Epithelial cell of esophagus (primary cell): ENCODE measurements around the gene FRRS1.

Experiments used
- DNase-seq: peaks from one replicate; pipeline ENCODE4 v3.0.0; 2010; ENCODE audit warnings: low read depth
- H3K4me3 ChIP-seq: 2 replicates; pipeline ENCODE4 v1.5.1; 2011; ENCODE audit warnings: mild to moderate bottlenecking, low read length, control low read depth
- TF ChIP-seq, protein P1 (sequence below): IDR thresholded peaks from 2 replicates; pipeline ENCODE4 v1.5.1; 2011; ENCODE audit warnings: low read depth, mild to moderate bottlenecking, low read length, control low read depth, inconsistent platforms; ENCODE audit not compliant: insufficient read depth; ENCODE audit errors: missing control alignments

FRRS1 gene

DNA sequence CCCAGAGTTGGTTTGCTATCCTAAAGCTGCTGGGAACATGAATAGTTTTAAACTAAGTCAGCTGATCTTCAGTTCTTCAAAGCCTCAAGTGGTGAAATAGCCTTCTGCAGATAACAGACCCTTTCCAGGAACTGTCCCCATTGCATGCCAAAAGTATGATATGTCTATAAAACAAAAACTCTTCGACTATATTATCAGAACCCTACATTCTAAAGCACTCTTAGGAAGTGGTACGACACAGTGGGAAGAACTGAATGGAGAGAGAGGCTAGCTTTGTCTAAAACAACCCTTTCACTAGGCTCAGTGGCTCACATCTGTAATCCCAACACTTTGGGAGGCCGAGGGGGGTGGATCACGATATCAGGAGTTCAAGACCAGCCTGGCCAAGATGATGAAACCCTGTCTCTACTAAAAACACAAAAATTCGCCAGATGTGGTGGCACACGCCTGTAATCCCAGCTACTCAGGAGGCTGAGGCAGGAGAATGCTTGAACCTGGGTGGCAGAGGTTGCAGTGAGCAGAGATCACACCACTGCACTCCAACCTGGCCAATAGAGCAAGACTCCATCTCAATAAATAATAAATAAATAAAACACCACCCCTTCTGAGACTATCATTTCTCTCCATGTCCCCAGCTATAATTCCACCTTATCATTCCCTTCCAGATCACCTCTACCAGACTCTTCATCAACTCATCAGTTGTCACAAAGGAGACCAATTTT, 2.2 kb upstream of the FRRS1 start:
- TF ChIP-seq, protein P1, sequence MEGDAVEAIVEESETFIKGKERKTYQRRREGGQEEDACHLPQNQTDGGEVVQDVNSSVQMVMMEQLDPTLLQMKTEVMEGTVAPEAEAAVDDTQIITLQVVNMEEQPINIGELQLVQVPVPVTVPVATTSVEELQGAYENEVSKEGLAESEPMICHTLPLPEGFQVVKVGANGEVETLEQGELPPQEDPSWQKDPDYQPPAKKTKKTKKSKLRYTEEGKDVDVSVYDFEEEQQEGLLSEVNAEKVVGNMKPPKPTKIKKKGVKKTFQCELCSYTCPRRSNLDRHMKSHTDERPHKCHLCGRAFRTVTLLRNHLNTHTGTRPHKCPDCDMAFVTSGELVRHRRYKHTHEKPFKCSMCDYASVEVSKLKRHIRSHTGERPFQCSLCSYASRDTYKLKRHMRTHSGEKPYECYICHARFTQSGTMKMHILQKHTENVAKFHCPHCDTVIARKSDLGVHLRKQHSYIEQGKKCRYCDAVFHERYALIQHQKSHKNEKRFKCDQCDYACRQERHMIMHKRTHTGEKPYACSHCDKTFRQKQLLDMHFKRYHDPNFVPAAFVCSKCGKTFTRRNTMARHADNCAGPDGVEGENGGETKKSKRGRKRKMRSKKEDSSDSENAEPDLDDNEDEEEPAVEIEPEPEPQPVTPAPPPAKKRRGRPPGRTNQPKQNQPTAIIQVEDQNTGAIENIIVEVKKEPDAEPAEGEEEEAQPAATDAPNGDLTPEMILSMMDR: no peak

DNA sequence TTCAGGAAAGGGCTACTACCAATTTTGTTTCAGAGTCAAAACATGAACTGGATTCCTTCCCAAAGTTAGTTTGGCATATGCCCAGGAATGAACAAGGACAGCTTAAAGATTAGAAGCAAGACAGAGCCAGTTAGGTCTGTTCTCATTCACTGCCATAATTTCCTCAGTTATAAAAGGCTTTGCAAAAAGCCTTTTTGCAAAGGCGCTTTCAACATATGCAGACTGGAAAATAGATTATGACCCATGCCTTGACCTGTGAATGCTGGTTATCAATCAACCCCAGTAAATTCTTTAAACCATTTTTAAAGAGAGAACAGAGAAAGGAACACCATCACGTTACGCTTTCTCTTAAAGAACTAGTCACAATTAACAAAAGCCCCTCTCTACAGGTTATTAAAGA, 1.7 kb upstream of the FRRS1 start:
- H3K4me3 ChIP-seq: no peak overlapping the region
- no peak for DNase-seq
- TF ChIP-seq, protein P1: no peak

More for the DNA sequence above, 2.2 kb upstream of the FRRS1 start:
- no peak overlapping the region for H3K4me3 ChIP-seq
- no peak for DNase-seq

DNA sequence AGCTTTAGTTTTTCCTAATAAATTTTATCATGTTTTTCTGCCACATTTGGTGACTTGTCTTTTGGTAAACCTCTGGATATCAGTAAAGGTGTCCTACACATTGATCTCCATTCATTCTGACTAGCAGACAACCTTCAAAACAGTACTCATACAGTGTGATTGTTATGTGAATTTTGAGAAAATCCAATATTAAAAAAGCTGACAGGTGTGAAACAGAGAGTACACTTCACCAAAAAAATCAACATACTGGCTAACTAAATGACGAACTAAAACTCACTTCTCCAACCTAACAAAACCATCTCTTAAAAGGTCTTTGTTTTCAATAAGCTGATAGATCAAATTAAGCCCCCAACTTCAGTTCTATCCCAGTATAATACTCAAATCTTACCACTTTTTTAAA, 1.5 kb downstream of the FRRS1 start:
- TF ChIP-seq, protein P1: no peak
- H3K4me3 ChIP-seq: peak overlapping the region; percentile 4
- DNase-seq: no peak

DNA sequence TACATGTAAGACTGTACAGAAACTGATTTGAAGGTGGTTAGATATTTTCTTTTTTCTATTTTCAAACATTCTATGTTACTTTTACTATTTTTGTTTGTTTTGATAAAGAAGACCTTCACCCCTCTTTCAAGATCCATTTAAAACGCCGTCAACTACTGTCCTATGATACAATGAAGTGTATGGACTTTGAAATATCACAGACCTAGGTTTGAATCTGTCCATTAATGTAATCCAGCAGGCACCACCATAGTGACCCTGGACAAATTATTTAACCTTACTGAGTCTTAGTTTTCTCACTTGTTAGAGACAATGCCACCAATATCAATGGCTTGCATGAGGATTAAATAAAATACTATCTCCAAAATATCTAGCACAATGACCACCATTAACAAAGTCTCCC, 2.0 kb downstream of the FRRS1 start:
- no peak for DNase-seq
- TF ChIP-seq, protein P1: no peak
- H3K4me3 ChIP-seq: no peak overlapping the region

DNA sequence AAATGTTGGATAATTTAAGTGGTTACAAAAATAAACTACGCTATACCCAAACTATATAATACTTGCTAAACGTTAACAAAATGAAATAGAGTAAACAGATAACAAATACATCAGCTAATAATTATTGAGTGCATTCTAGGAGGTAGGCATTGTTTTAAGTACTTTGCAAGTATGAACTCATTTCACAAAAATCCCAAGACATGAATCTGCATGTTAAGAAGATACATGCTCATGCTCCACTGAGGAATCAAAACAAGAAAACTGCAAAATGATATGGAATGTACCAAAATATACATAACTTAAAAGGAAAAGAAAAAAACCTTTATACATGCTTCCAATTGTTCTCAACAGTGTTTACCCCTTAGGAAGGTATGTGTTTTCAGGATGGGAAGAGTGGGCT, 2.5 kb downstream of the FRRS1 start:
- peak; percentile 74 for DNase-seq
- TF ChIP-seq, protein P1: no peak
- peak overlapping the region; percentile 16 for H3K4me3 ChIP-seq

DNA sequence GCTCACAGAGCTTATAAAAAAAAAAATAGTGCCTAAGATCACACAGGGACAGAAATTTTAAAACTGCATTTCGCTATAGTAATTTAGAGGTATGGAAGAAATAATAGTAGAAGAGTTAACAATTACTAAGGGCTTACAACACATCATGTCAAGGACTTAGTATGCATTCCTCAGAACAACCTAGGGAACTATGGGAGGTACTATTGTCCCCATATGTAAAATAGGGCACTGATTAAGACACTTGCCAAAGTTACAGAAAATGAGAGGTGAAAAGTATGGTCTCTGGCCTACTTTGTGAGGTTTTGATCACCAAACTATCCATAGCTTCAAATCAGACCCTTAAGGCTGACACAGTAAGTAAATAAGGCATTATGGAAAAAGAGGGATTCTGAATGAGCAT, 4.7 kb downstream of the FRRS1 start:
- no peak overlapping the region for H3K4me3 ChIP-seq
- no peak for DNase-seq
- TF ChIP-seq, protein P1: no peak
